ENCODE data around the gene MNX1. TPM values are rescaled to one million over a fixed set of nuclear protein-coding genes. Genes with fewer than 3 reads are reported as not detected.
A peak's percentile ranks its signal among the peaks of the same experiment; 100 is the strongest.

Gene MNX1
- total and polyA plus RNA-seq, 9 donors = not detected

- 8 to 11% (median 10%) methylated on average over 33 to 47 of the region's 47 CpGs for WGBS, 3 donors
- no peak overlapping the region for H3K27ac ChIP-seq
- intact Hi-C loops (cut with DNase I) = no loop called here
- no peaks in the 10 kb centered on the region for H3K9me3 ChIP-seq
- H3K36me3 ChIP-seq = no peaks in the 10 kb centered on the region
- no peak overlapping the region for H3K4me3 ChIP-seq
- H3K4me1 ChIP-seq (ENCODE audit: insufficient read depth) = peaks cover 8% of the 10 kb centered on the region
- DNase-seq = no peak
- peaks cover 5% of the 10 kb centered on the region for H3K27me3 ChIP-seq
- TF ChIP-seq POLR2A (IDR thresholded peaks at IDR 0.05) (no peak), EP300 (IDR thresholded peaks at IDR 0.05) (no peak), CTCF (IDR thresholded peaks at IDR 0.05) (no peak)
Observed at GRCh38 chr7:157002819-157003421, 7.5 kb downstream of the MNX1 start.

GRCh38 chr7:157001920-157002818, 8.3 kb downstream of the MNX1 start:
- DNase-seq = no peak
- WGBS, 3 donors = 7 to 11% (median 9%) methylated on average over 30 to 32 of the region's 32 CpGs
- intact Hi-C loops (cut with DNase I) = no loop called here
- peaks cover 8% of the 10 kb centered on the region for H3K4me1 ChIP-seq (ENCODE audit: insufficient read depth)
- H3K4me3 ChIP-seq = no peak overlapping the region
- H3K27ac ChIP-seq = no peak overlapping the region
- no peaks in the 10 kb centered on the region for H3K27me3 ChIP-seq
- H3K36me3 ChIP-seq = no peaks in the 10 kb centered on the region
- TF ChIP-seq CTCF (IDR thresholded peaks at IDR 0.05) (no peak), EP300 (IDR thresholded peaks at IDR 0.05) (no peak), POLR2A (IDR thresholded peaks at IDR 0.05) (no peak)
- H3K9me3 ChIP-seq = peaks cover 0 to 4% of the 10 kb centered on the region in 2 donors

- H3K27me3 ChIP-seq = no peaks in the 10 kb centered on the region
- intact Hi-C loops (cut with DNase I) = no loop called here
- H3K4me3 ChIP-seq = peak overlapping the region; percentile 19
Observed at GRCh38 chr7:157000741-157001653, 9.5 kb downstream of the MNX1 start.

More at GRCh38 chr7:157000741-157001653, 9.5 kb downstream of the MNX1 start:
- TF ChIP-seq POLR2A (IDR thresholded peaks at IDR 0.05) (no peak), EP300 (IDR thresholded peaks at IDR 0.05) (no peak), CTCF (IDR thresholded peaks at IDR 0.05) (no peak)
- Histone ChIP-seq H3K9me3 (peaks cover 0 to 4% of the 10 kb centered on the region in 2 donors), H3K27ac (no peak overlapping the region), H3K36me3 (no peaks in the 10 kb centered on the region), H3K4me1 (ENCODE audit: insufficient read depth) (peaks cover 8% of the 10 kb centered on the region)
- no peak for DNase-seq
- WGBS, 3 donors = 12 to 16% (median 14%) methylated on average over 25 of the region's 25 CpGs
